Embryonic facial prominence (tissue), 1 donor: Measurements from ENCODE around the gene CAPZB.

Experiments
- DNase-seq: peaks from one replicate; pipeline ENCODE4 v3.0.0-alpha.2; 2016; ENCODE audit errors: extremely low spot score

CAPZB gene

GRCh38 chr1:19385869-19386591 is 99.3 kb downstream of the CAPZB start:
- no peak for DNase-seq

- DNase-seq, result no peak
These were observed 100.1 kb downstream of the CAPZB start for GRCh38 chr1:19385221-19385620.

- DNase-seq, result no peak
These were observed 100.6 kb downstream of the CAPZB start for GRCh38 chr1:19384772-19385187.

- DNase-seq, result no peak
These were observed 101.2 kb downstream of the CAPZB start for GRCh38 chr1:19384113-19384512.

- DNase-seq, result no peak
These were observed 103.1 kb downstream of the CAPZB start for GRCh38 chr1:19382222-19382621.

- DNase-seq, result no peak
These were observed 104.1 kb downstream of the CAPZB start for GRCh38 chr1:19381261-19381660.

GRCh38 chr1:19377812-19378718 is 107.3 kb downstream of the CAPZB start:
- DNase-seq, result no peak

- no peak for DNase-seq
These were observed 108.6 kb downstream of the CAPZB start for GRCh38 chr1:19376428-19377372.

GRCh38 chr1:19375631-19376400 is 109.5 kb downstream of the CAPZB start:
- no peak for DNase-seq

- DNase-seq, result no peak
These were observed 110.4 kb downstream of the CAPZB start for GRCh38 chr1:19374926-19375325.

GRCh38 chr1:19374083-19374801 is 111.1 kb downstream of the CAPZB start:
- DNase-seq, result no peak

- no peak for DNase-seq
These were observed 111.9 kb downstream of the CAPZB start for GRCh38 chr1:19373211-19374082.

GRCh38 chr1:19372602-19373001 is 112.7 kb downstream of the CAPZB start:
- no peak for DNase-seq

- DNase-seq, result no peak
These were observed 113.2 kb downstream of the CAPZB start for GRCh38 chr1:19372136-19372514.

- DNase-seq, result no peak
These were observed 113.9 kb downstream of the CAPZB start for GRCh38 chr1:19371226-19372135.

GRCh38 chr1:19370453-19371170 is 114.7 kb downstream of the CAPZB start:
- no peak for DNase-seq

- DNase-seq, result no peak
These were observed 115.8 kb downstream of the CAPZB start for GRCh38 chr1:19369396-19370090.
